ENCODE data around the gene IKBKE. TPM values are rescaled to one million over a fixed set of nuclear protein-coding genes. Genes with fewer than 3 reads are reported as not detected.

Gene IKBKE
- total and polyA plus RNA-seq, 10 of the 15 experiments (the other 5 are each of a cell fraction or from before 2014, with no cell fraction given): 12.8 to 35.1 (median 23.1) TPM

DNA sequence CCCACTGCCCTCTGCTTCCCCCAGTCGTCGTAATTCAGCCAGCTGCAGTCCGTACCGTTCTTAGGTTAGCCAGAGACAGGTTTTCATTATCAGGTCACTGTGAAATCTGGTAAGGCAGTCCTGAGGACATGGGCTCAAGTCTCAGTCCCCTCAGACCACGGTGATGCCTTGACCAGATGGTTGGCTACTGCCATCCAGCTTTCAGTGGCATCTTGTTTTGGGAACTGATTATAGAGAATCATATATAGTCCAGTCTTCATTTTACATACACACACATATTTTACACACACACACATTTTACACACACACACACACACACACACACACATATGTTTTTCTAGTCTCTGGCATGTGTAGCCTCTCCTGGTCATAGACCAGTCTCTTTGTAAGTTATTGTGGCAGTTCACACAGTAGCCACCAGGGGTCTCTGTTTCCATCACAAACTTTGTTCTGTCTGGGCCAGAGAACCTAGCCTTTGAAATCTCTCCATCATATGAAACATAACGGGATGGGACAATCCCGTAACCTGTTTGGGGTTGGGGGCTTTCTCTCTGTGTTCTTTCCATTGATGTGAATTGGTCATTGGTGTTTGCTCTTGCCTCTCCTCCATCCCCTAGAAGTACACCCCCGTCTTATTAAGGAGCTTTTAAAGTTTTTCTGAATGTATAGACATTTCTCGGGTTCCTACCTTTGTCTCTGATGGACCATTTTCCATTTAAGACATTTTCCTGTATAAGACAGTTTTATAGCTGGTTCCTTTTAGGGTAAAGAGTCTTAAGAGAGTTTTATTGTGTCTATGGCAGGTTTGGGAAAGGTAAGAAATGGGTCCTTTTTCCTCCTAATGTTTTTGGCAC is 8.4 kb upstream of the IKBKE start:
- no peak for DNase-seq (ENCODE audit: low read depth, low spot score)
- no peaks in the 10 kb centered on the region for H3K36me3 ChIP-seq (ENCODE audit: control insufficient read depth in 2 of 2, insufficient read depth in 2 of 2, low read length in 1 of 2)
- H3K79me2 ChIP-seq (ENCODE audit: control insufficient read depth, insufficient read depth, low read length): no peaks in the 10 kb centered on the region
- H4K20me1 ChIP-seq (ENCODE audit: control insufficient read depth, insufficient read depth): no peaks in the 10 kb centered on the region
- WGBS (ENCODE audit: insufficient coverage, insufficient replicate concordance, low lambda C conversion rate, missing lambda C conversion rate): 65% methylated on average over 9 of the region's 9 CpGs
- BruUV-seq (replicated peaks): no TSS peak
- RAD21 ChIA-PET (ENCODE audit: unreplicated experiment): interaction anchor here (0.7 to 3.1 kb wide), 12 partner anchors 8 to 122 kb away, joined by 3 to 22 read pairs (median 4); partner anchors contain the start of gene IKBKE
- no peaks in the 10 kb centered on the region for H3K9me3 ChIP-seq (replicated peaks; ENCODE audit: control insufficient read depth, insufficient read depth, low read length)
- POLR2A ChIA-PET: interaction anchor here (0.7 to 2.2 kb wide), 2 partner anchors 11 to 20 kb away, joined by 4 to 7 read pairs; no protein-coding TSS in a partner anchor
- ATAC-seq: peak; percentile 90
- no peak overlapping the region for H3K4me3 ChIP-seq
- intact Hi-C loops (cut with micrococcal nuclease; ENCODE audit: unreplicated experiment): loop anchor here (2.0 kb wide), 1 partner anchor 17 kb away; no protein-coding TSS in a partner anchor
- no peak overlapping the region for H3K9ac ChIP-seq (ENCODE audit: control insufficient read depth, insufficient read depth, low read length)
- no peak overlapping the region for H3K4me2 ChIP-seq (ENCODE audit: control insufficient read depth, insufficient read depth)
- peaks cover 23% of the 10 kb centered on the region for H3K4me1 ChIP-seq (ENCODE audit: control insufficient read depth, insufficient read depth, low read length)
- SMC1A ChIA-PET (ENCODE audit: uncharacterized antibody, unreplicated experiment): interaction anchor here (0.6 to 7.0 kb wide), 23 partner anchors 9 to 206 kb away, joined by 3 to 70 read pairs (median 6); partner anchors contain the start of genes EIF2D, IKBKE and RASSF5
- no peak overlapping the region for H2AFZ ChIP-seq (ENCODE audit: control insufficient read depth, low read depth, low read length)
- no peaks in the 10 kb centered on the region for H3K27me3 ChIP-seq (replicated peaks in 1 of 2; ENCODE audit: control insufficient read depth in 2 of 2, insufficient read depth in 2 of 2, low read length in 1 of 2)
- CTCF ChIA-PET: interaction anchor here (0.6 to 10.1 kb wide), 32 partner anchors 9 to 520 kb away, joined by 3 to 199 read pairs (median 4); partner anchors contain the start of genes DYRK3 and IKBKE
- peak; percentile 99 for FAIRE-seq
- TF ChIP-seq YY1 (IDR thresholded peaks at IDR 0.05; ENCODE audit: low read depth, low read length): 0 out of 2 replicates have a peak, but pooled peaks have one; percentile 43
- TF ChIP-seq TCF3 (IDR thresholded peaks at IDR 0.05; ENCODE audit: borderline replicate concordance, insufficient read depth, low read depth, low read length): no peak
- TF ChIP-seq HCFC1 (IDR thresholded peaks at IDR 0.05; ENCODE audit: low read length): no peak
- TF ChIP-seq, protein P1, sequence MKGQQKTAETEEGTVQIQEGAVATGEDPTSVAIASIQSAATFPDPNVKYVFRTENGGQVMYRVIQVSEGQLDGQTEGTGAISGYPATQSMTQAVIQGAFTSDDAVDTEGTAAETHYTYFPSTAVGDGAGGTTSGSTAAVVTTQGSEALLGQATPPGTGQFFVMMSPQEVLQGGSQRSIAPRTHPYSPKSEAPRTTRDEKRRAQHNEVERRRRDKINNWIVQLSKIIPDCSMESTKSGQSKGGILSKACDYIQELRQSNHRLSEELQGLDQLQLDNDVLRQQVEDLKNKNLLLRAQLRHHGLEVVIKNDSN (IDR thresholded peaks at IDR 0.05; ENCODE audit: borderline replicate concordance, extremely low read length, insufficient read depth, low read depth, low read length): no peak
- TF ChIP-seq PML (IDR thresholded peaks at IDR 0.05; ENCODE audit: low read length): no peak
- TF ChIP-seq MEF2B (IDR thresholded peaks at IDR 0.05; ENCODE audit: partially characterized antibody, poor library complexity, severe bottlenecking): no peak
- no peak for TF ChIP-seq NFXL1 (IDR thresholded peaks at IDR 0.05; ENCODE audit: borderline replicate concordance)
- TF ChIP-seq BCL3 (IDR thresholded peaks at IDR 0.05; ENCODE audit: borderline replicate concordance, insufficient read depth, low read depth, low read length, poor library complexity, severe bottlenecking): no peak
- peak; percentile 76 to 86 (median 84) for TF ChIP-seq CTCF (IDR thresholded peaks at IDR 0.05 in 2 of 3, conservative IDR thresholded peaks at IDR 0.05 in 1 of 3; ENCODE audit: control insufficient read depth in 2 of 3, extremely low read depth in 1 of 3, insufficient read depth in 1 of 3, low read depth in 3 of 3, low read length in 3 of 3)
- TF ChIP-seq WRNIP1 (IDR thresholded peaks at IDR 0.05; ENCODE audit: borderline replicate concordance, low read depth, low read length): peak; percentile 53; the same call in 1 of the 2 replicates
- 0 out of 2 replicates have a peak, but pooled peaks have one; percentile 67 for TF ChIP-seq HDGF (IDR thresholded peaks at IDR 0.05)
- no peak for TF ChIP-seq CHD1 (IDR thresholded peaks at IDR 0.05; ENCODE audit: low read depth, low read length)
- TF ChIP-seq SMC3 (IDR thresholded peaks at IDR 0.05; ENCODE audit: borderline replicate concordance, low read length): peak; percentile 71
- TF ChIP-seq RAD21 (IDR thresholded peaks at IDR 0.05; ENCODE audit: insufficient read depth, low read depth, low read length): peak; percentile 73
- TF ChIP-seq, protein P2, sequence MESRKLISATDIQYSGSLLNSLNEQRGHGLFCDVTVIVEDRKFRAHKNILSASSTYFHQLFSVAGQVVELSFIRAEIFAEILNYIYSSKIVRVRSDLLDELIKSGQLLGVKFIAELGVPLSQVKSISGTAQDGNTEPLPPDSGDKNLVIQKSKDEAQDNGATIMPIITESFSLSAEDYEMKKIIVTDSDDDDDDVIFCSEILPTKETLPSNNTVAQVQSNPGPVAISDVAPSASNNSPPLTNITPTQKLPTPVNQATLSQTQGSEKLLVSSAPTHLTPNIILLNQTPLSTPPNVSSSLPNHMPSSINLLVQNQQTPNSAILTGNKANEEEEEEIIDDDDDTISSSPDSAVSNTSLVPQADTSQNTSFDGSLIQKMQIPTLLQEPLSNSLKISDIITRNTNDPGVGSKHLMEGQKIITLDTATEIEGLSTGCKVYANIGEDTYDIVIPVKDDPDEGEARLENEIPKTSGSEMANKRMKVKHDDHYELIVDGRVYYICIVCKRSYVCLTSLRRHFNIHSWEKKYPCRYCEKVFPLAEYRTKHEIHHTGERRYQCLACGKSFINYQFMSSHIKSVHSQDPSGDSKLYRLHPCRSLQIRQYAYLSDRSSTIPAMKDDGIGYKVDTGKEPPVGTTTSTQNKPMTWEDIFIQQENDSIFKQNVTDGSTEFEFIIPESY (IDR thresholded peaks at IDR 0.05): no peak
- TF ChIP-seq RUNX3 (IDR thresholded peaks at IDR 0.05; ENCODE audit: low read length): no peak; the same call in 1 of the 2 replicates
- in situ Hi-C loops (cut with MboI): no loop called here
- no peak overlapping the region for H3K27ac ChIP-seq (ENCODE audit: control insufficient read depth, insufficient read depth)

Measured in GM12878 (cell line).